Motor neuron (in vitro differentiated cells): ENCODE results near the gene TOMM7. TPM values are rescaled to one million over a fixed set of nuclear protein-coding genes. Genes with fewer than 3 reads are reported as not detected.

Experiments
- ATAC-seq, 8 experiments: fragments of 200-7000 bp; cut with Tn5 transposase; replicated peaks in 6 of 8; 2 replicates each; pipeline ENCODE4 v1.8.0; 2021; ENCODE audit warnings: mild to moderate bottlenecking in 8 of 8, moderate library complexity in 8 of 8
- H3K27ac ChIP-seq, 2 donors: fragments of 250-450 bp; sonication (Bioruptor Pico); 2 replicates each; pipeline ENCODE4 v1.9.0; 2021; ENCODE audit warnings: antibody characterized with exemption in 2 of 2, mild to moderate bottlenecking in 2 of 2, moderate library complexity in 1 of 2
- H3K4me1 ChIP-seq, 2 donors: fragments of 250-450 bp; sonication (Bioruptor Pico); replicated peaks in 1 of 2; 2 replicates each; pipeline ENCODE4 v1.6.1; 2021; ENCODE audit warnings: antibody characterized with exemption in 2 of 2, mild to moderate bottlenecking in 2 of 2, moderate library complexity in 1 of 2
- H3K4me3 ChIP-seq, 5 donors: fragments of 250-450 bp; sonication (Bioruptor Pico); 2 replicates each; pipeline ENCODE4 v1.9.0; 2021; ENCODE audit warnings: antibody characterized with exemption in 5 of 5, mild to moderate bottlenecking in 5 of 5, moderate library complexity in 4 of 5
- WGBS, 10 experiments: fragments of 450-650 bp; shearing (Covaris generic); methylation state at CpG; one replicate each; pipeline ENCODE4 v1.0.0; 2022; 5-methylcytosine and 5-hydroxymethylcytosine counted together
- in situ Hi-C, 9 experiments: fragments of 400-800 bp; cut with MboI; loops; one replicate each; pipeline ENCODE4 v1.15.0; 2021; ENCODE audit warnings: low sequenced_read_pairs in 9 of 9, low pct_unique_long_range_greater_than_20kb in 2 of 9; ENCODE audit not compliant: unreplicated experiment in 9 of 9
- total RNA-seq, 8 experiments: library from RNA; unstranded; fragments of 300-600 nt; gene quantifications; 2 replicates each; pipeline versions ENCODE4 v1.2.3 to v1.2.4, GENCODE V29; 2022

TOMM7 gene
- 100 to 1,000 TPM; 153 to 386 (median 246) TPM for total RNA-seq

DNA sequence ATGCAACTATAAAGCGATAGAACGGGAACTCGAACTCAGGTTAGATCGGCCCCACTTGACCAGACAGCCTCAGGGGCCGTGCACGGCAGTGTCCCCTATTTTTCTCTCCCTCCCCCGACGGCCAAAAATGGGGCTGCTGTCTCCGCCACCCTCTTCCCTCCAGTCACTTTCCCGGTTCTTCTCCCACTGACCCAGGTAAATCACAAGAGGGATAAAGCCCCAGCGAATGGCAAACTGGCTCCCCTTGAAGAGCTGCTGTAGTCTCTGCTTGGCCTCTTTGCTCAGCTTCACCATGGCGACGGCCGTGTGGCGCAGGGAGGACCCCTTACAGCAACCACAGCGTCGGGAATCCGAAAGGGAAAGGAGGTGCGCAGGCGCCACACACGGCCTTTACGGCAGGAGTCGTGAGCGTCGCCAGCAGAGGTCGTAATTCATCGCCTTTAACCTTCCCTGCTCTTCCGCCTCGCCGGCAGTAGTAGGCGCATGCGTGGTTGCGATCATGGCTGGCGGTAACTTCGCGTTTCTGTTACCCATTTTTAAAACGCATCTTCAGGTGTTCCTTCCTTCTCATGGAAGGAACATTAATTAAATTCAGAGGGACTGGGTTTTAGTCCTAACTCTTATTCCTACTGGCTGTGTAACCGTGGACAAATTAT lies at the start of gene TOMM7:
Gene TOMM7 (minus strand): TSS at position 364 of the 656 bp plus-strand sequence. CDS start 70 bp downstream, at position 294.
- ATAC-seq: peak; percentile 88 to 99 (median 97)
- peaks cover 14 to 17% of the 10 kb centered on the region in 2 donors for H3K4me1 ChIP-seq
- in situ Hi-C loops: loop anchor here in 1 of 9 experiments (25.0 kb wide), 1 partner anchor 260 kb away; no protein-coding TSS in a partner anchor

GRCh38 chr7:22872096-22872807 lies 49.6 kb upstream of the TOMM7 start:
- Histone ChIP-seq H3K4me3 (no peak overlapping the region), H3K4me1 (no peaks in the 10 kb centered on the region), H3K27ac (no peak overlapping the region)
- WGBS, 10 experiments: 65 to 100% (median 81%) methylated on average over 2 to 6 of the region's 7 CpGs
- peak in 3 of 8 experiments; percentile 53 to 75 (median 69) for ATAC-seq
- in situ Hi-C loops: loop anchor here in 1 of 9 experiments (25.0 kb wide), 1 partner anchor 190 kb away; no protein-coding TSS in a partner anchor

More for the DNA sequence above, at the start of gene TOMM7:
- Histone ChIP-seq H3K4me3 (peak within 1 kb of the TSS; percentile 66 to 87 (median 75)), H3K27ac (peak within 1 kb of the TSS; percentile 74 to 85)
- 0 to 14% (median 0%) methylated on average over 1 to 28 of the region's 38 CpGs for WGBS, 10 experiments

DNA sequence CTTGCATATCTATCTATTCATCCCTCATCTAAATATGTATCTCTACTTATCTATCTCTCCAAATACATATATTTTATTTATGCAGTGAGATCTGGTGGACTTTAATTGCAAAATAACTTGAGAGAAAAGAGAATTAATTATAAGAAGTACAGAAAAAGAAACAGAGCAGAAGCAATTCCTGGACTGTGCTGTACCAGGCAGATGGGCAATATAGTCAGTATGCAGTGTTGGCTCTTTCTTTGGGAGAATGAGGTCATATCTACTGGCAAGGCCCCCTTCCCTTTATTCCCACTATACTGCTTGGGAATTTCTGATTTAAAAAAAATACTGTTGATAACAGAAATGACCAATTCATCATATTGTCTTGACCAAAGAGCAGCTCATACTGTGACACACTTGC lies 49.0 kb upstream of the TOMM7 start:
- in situ Hi-C loops: loop anchor here in 1 of 9 experiments (25.0 kb wide), 1 partner anchor 191 kb away; no protein-coding TSS in a partner anchor
- H3K4me1 ChIP-seq: no peaks in the 10 kb centered on the region
- no peak overlapping the region for H3K27ac ChIP-seq
- H3K4me3 ChIP-seq: no peak overlapping the region
- ATAC-seq: no peak

DNA sequence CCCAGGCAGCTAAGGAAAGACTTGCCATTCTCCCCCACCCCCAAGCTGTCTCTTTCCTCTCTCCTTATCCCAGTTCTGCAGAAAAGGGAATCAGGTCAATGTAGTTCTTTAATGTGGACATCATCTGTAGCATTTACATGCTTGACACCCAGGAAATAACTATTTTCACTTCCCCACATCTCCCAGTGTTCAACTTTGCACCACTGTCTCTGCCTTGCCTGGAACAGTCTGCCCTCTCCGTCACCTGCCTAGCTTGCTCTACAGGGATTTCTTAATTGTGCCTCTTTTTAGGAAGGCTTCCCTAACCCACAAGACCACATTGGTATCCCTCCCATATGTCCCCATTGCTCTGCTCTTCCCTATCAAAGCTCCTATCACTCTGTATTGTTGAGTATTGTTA lies 45.9 kb upstream of the TOMM7 start:
- ATAC-seq: no peak
- H3K4me1 ChIP-seq: no peaks in the 10 kb centered on the region

DNA sequence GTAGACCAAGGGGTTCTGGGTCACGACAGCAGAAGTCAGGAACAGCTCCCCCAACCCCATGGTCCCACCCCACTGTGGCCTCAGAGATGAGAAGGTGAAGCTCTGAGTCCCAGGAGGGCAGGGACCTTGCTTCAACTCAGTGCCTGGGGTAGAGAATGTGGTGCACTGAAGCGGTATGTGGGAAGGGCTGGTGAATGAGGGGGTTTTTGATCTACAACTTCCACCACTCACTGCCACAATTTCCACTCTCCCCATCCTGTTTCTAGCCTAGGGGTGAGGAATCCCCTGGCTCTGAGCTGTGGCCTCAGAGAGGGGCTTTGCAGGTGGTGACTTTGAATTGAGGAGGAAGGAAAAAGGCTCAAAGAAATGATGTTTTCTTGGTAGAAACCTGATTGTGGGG lies 44.9 kb upstream of the TOMM7 start:
- H3K27ac ChIP-seq: no peak overlapping the region
- ATAC-seq: no peak
- WGBS, 10 experiments: 20 to 65% (median 50%) methylated on average over 1 to 2 of the region's 2 CpGs; no CpG with 5 or more reads in 7 of the 10 experiments
- in situ Hi-C loops: loop anchor here in 1 of 9 experiments (25.0 kb wide), 1 partner anchor 195 kb away; no protein-coding TSS in a partner anchor
- H3K4me3 ChIP-seq: no peak overlapping the region
- H3K4me1 ChIP-seq: no peaks in the 10 kb centered on the region

More for the DNA sequence above, 45.9 kb upstream of the TOMM7 start:
- Histone ChIP-seq H3K4me3 (no peak overlapping the region), H3K27ac (no peak overlapping the region)
- WGBS, 10 experiments: 100% methylated on average over 1 of the region's 1 CpG; no CpG with 5 or more reads in 7 of the 10 experiments
- in situ Hi-C loops: loop anchor here in 1 of 9 experiments (25.0 kb wide), 1 partner anchor 194 kb away; no protein-coding TSS in a partner anchor

DNA sequence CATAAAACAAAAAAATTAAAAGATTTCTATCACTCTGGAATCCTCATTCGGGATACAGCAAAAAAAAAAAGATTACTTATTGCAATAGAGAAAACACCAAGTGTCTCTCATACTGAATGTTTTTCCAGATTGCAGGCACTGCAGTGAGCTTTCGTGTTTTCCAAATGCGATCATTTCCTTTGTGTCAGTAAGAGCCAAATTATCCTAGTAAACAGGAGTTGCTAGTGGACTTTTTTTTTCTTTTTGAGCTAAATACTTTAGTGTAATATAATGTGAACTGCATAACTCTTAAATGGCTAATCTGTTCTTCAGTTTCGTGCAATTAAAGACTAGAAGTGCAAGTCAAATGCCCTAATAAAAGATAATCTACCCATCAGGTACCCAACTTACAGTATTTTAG lies 44.4 kb upstream of the TOMM7 start:
- in situ Hi-C loops: loop anchor here in 1 of 9 experiments (25.0 kb wide), 1 partner anchor 195 kb away; no protein-coding TSS in a partner anchor
- H3K4me1 ChIP-seq: no peaks in the 10 kb centered on the region
- no peak overlapping the region for H3K4me3 ChIP-seq
- no peak for ATAC-seq
- H3K27ac ChIP-seq: no peak overlapping the region
- WGBS, 10 experiments: 20 to 98% (median 72%) methylated on average over 1 to 4 of the region's 4 CpGs

DNA sequence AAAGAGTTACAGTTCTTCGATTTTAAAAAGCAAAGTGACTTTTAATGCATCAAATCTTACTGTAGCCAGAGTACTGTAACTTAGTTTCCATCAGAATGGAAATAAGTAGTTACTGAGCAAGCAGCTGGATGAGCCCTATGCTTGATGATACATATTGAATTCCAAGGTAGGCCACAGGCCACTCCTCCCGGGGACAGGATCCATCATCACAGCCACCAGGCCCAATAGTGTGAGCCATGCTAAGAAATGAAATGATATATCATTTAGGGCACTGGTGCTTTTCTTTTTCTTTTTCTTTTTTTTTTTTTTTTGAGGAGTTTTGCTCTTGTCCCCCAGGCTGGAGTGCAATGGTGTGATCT lies 42.9 kb upstream of the TOMM7 start:
- Histone ChIP-seq H3K27ac (no peak overlapping the region), H3K4me1 (no peaks in the 10 kb centered on the region), H3K4me3 (no peak overlapping the region)
- in situ Hi-C loops: loop anchor here in 1 of 9 experiments (25.0 kb wide), 1 partner anchor 197 kb away; no protein-coding TSS in a partner anchor
- WGBS, 10 experiments: 50 to 90% (median 67%) methylated on average over 1 to 2 of the region's 2 CpGs; no CpG with 5 or more reads in 3 of the 10 experiments
- peak in 1 of 8 experiments; percentile 4 for ATAC-seq

- in situ Hi-C loops: loop anchor here in 1 of 9 experiments (25.0 kb wide), 1 partner anchor 197 kb away; no protein-coding TSS in a partner anchor
Observed at GRCh38 chr7:22864855-22865601, 42.4 kb upstream of the TOMM7 start.

GRCh38 chr7:22864301-22864700 lies 41.7 kb upstream of the TOMM7 start:
- no peak overlapping the region for H3K27ac ChIP-seq
- H3K4me1 ChIP-seq: no peaks in the 10 kb centered on the region
- 29 to 83% methylated on average over 1 of the region's 1 CpG; no CpG with 5 or more reads in 8 of the 10 experiments for WGBS, 10 experiments
- no peak for ATAC-seq
- H3K4me3 ChIP-seq: no peak overlapping the region
- in situ Hi-C loops: loop anchor here in 1 of 9 experiments (25.0 kb wide), 1 partner anchor 198 kb away; no protein-coding TSS in a partner anchor

More at GRCh38 chr7:22864855-22865601, 42.4 kb upstream of the TOMM7 start:
- no peaks in the 10 kb centered on the region for H3K4me1 ChIP-seq
- peak in 1 of 8 experiments; percentile 12 for ATAC-seq
- no peak overlapping the region for H3K4me3 ChIP-seq
- 60 to 100% (median 87%) methylated on average over 1 to 6 of the region's 7 CpGs; no CpG with 5 or more reads in 2 of the 10 experiments for WGBS, 10 experiments
- H3K27ac ChIP-seq: no peak overlapping the region

GRCh38 chr7:22863156-22863899 lies 40.7 kb upstream of the TOMM7 start:
- Histone ChIP-seq H3K4me3 (no peak overlapping the region), H3K4me1 (no peaks in the 10 kb centered on the region), H3K27ac (no peak overlapping the region)
- in situ Hi-C loops: loop anchor here in 1 of 9 experiments (25.0 kb wide), 1 partner anchor 199 kb away; no protein-coding TSS in a partner anchor
- 83 to 100% (median 96%) methylated on average over 1 to 7 of the region's 8 CpGs; no CpG with 5 or more reads in 2 of the 10 experiments for WGBS, 10 experiments
- ATAC-seq: no peak

DNA sequence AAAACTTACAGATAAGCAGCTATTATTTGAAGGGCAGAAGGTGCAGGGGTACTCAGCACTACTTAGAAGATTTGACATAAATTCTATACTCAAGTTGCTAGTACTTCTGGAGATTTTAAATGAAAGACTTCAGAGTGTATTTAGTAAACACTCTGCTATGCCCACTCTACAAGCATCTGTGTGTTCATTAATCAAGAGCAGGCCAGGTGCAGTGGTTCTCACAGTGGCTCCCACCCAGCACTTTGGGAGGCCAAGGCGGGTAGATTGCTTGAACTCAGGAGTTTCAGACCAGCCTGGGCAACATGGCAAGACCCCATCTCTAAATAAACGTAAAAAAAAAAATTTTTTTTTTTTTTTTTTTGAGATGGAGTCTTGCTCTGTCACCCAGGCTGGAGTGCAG lies 38.9 kb upstream of the TOMM7 start:
- no peak overlapping the region for H3K4me3 ChIP-seq
- ATAC-seq: no peak
- 100% methylated on average over 1 of the region's 2 CpGs; no CpG with 5 or more reads in 8 of the 10 experiments for WGBS, 10 experiments
- no peaks in the 10 kb centered on the region for H3K4me1 ChIP-seq
- in situ Hi-C loops: loop anchor here in 1 of 9 experiments (25.0 kb wide), 1 partner anchor 201 kb away; no protein-coding TSS in a partner anchor
- H3K27ac ChIP-seq: no peak overlapping the region
